Keratinocyte (primary cell): ENCODE data around the gene NECAB3. TPM values are rescaled to one million over a fixed set of nuclear protein-coding genes. Genes with fewer than 3 reads are reported as not detected.

ENCODE experiments used
- DNase-seq: peaks from one replicate; pipeline ENCODE4 v3.0.0-alpha.2; 2011; ENCODE audit warnings: low read depth, missing footprints, low spot score
- FAIRE-seq: peaks from 2 replicates; lab custom pipeline; 2011; peaks lifted over from hg19 to GRCh38; lab: Jason Lieb, UNC
- H2AFZ ChIP-seq: 2 replicates; pipeline ENCODE4 v1.6.0; 2012; ENCODE audit warnings: low read length, control low read depth, inconsistent platforms; ENCODE audit not compliant: control insufficient read depth
- H3K27ac ChIP-seq: 2 replicates; pipeline ENCODE4 v1.5.1; 2011; ENCODE audit warnings: low read length; ENCODE audit not compliant: control insufficient read depth, insufficient read depth
- H3K27me3 ChIP-seq: 3 replicates; pipeline ENCODE4 v1.6.0; 2011; ENCODE audit warnings: low read length; ENCODE audit not compliant: control insufficient read depth, insufficient read depth; ENCODE audit errors: extremely low read depth
- H3K36me3 ChIP-seq, 2 experiments: 2 replicates in 1 of 2; 3 replicates in 1 of 2; pipeline ENCODE4 v1.5.1; 2011; ENCODE audit warnings: low read length in 2 of 2, mild to moderate bottlenecking in 1 of 2; ENCODE audit not compliant: control insufficient read depth in 2 of 2, insufficient read depth in 2 of 2; ENCODE audit errors: extremely low read depth in 1 of 2
- H3K4me1 ChIP-seq: 3 replicates; pipeline ENCODE4 v1.5.1; 2011; ENCODE audit warnings: low read length; ENCODE audit not compliant: control insufficient read depth, insufficient read depth; ENCODE audit errors: extremely low read depth
- H3K4me2 ChIP-seq: 3 replicates; pipeline ENCODE4 v1.6.0; 2011; ENCODE audit warnings: low read depth, low read length; ENCODE audit not compliant: control insufficient read depth, insufficient read depth; ENCODE audit errors: extremely low read depth
- H3K4me3 ChIP-seq, 3 experiments: fragments of 200-600 bp in 1 of 3; sonication (generic) in 1 of 3; 2 replicates in 2 of 3; 3 replicates in 1 of 3; pipeline ENCODE4 v1.5.1; 2011 to 2016; ENCODE audit warnings: low read length in 3 of 3, mild to moderate bottlenecking in 3 of 3, control low read depth in 2 of 3, inconsistent platforms in 1 of 3, low read depth in 1 of 3, mixed read lengths in 1 of 3, mixed run types in 1 of 3, moderate library complexity in 1 of 3; ENCODE audit not compliant: control insufficient read depth in 2 of 3, insufficient read depth in 2 of 3; ENCODE audit errors: extremely low read depth in 1 of 3
- H3K79me2 ChIP-seq: 2 replicates; pipeline ENCODE4 v1.6.0; 2012; ENCODE audit warnings: low read length; ENCODE audit not compliant: control insufficient read depth, insufficient read depth
- H3K9ac ChIP-seq: 3 replicates; pipeline ENCODE4 v1.6.0; 2011; ENCODE audit warnings: low read length; ENCODE audit not compliant: control insufficient read depth, insufficient read depth; ENCODE audit errors: extremely low read depth
- H3K9me1 ChIP-seq: 3 replicates; pipeline ENCODE4 v1.6.0; 2011; ENCODE audit warnings: low read length; ENCODE audit not compliant: control insufficient read depth, insufficient read depth; ENCODE audit errors: extremely low read depth
- H3K9me3 ChIP-seq: 2 replicates; pipeline ENCODE4 v1.5.1; 2012; ENCODE audit warnings: low read depth, low read length; ENCODE audit not compliant: control insufficient read depth
- H4K20me1 ChIP-seq: 3 replicates; pipeline ENCODE4 v1.6.0; 2011; ENCODE audit warnings: low read length; ENCODE audit not compliant: control insufficient read depth, insufficient read depth; ENCODE audit errors: extremely low read depth
- EZH2 ChIP-seq: IDR thresholded peaks from one replicate; pipeline ENCODE4 v1.6.1; 2012; ENCODE audit warnings: inconsistent platforms, mild to moderate bottlenecking, low read length, moderate library complexity
- dilution Hi-C: fragments of 300-500 bp; cut with MboI; formaldehyde crosslinking; loops from one replicate; pipeline ENCODE4 v1.7.0; 2020; ENCODE audit warnings: low sequenced_read_pairs; ENCODE audit not compliant: extremely low pct_ligation_motif_present
- polyA plus RNA-seq, 5 experiments: library from polyadenylated mRNA; depleted of rRNA in 3 of 5; stranded (reverse) in 3 of 5; stranded (forward) in 1 of 5; unstranded in 1 of 5; fragments of >200 nt; gene quantifications; 1 replicate in 1 of 5; 2 replicates in 3 of 5; 3 replicates in 1 of 5; pipeline versions ENCODE4 v1.2.1 to v1.2.3, GENCODE V29; 2011 to 2012; ENCODE audit warnings: missing spikeins in 2 of 5, low read depth in 1 of 5, low replicate concordance in 1 of 5
- TF ChIP-seq, protein P1 (sequence below), 3 experiments: IDR thresholded peaks in 1 of 3; conservative IDR thresholded peaks in 1 of 3; optimal IDR thresholded peaks in 1 of 3; 2 replicates in 2 of 3; 3 replicates in 1 of 3; pipeline versions ENCODE3 to v1.5.1; 2011; ENCODE audit warnings: low read length in 3 of 3, mild to moderate bottlenecking in 3 of 3, moderate library complexity in 2 of 3, control low read depth in 1 of 3, inconsistent platforms in 1 of 3; ENCODE audit not compliant: insufficient read depth in 2 of 3; ENCODE audit errors: extremely low read depth in 1 of 3

Gene NECAB3
- polyA plus RNA-seq, 1 donor (not counting 4 experiments of a cell fraction or from before 2014, with no cell fraction given) = 4.6 TPM

DNA sequence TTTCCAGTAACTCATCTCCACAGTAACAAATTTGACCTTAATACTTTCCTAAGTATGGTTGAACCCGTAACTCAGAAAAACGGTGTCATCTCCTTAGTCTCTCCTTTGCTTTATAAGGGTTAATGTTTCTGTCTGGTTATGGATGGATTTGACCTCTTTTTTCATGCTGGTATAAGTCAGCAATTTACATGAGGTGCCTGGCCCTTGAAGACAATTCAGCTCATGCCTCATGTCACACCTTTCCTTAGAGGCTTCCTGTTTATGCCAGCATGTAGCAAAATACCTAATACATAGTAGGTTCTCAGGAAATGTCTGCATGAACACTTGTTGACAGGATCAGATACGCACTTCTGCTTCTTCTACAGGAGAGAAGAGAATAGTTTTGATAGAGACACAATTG lies 49.8 kb downstream of the NECAB3 start:
- Histone ChIP-seq H2AFZ (no peak overlapping the region), H3K27ac (no peak overlapping the region), H3K36me3 (peaks cover 12 to 18% of the 10 kb centered on the region in 2 experiments), H4K20me1 (no peaks in the 10 kb centered on the region), H3K4me2 (no peak overlapping the region), H3K4me1 (no peaks in the 10 kb centered on the region), H3K4me3 (no peak overlapping the region), H3K9ac (no peak overlapping the region), H3K9me1 (no peaks in the 10 kb centered on the region), H3K9me3 (no peaks in the 10 kb centered on the region), H3K79me2 (no peaks in the 10 kb centered on the region), H3K27me3 (no peaks in the 10 kb centered on the region)
- DNase-seq (no peak), FAIRE-seq (no peak)
- TF ChIP-seq EZH2 = no peak
- TF ChIP-seq, protein P1, sequence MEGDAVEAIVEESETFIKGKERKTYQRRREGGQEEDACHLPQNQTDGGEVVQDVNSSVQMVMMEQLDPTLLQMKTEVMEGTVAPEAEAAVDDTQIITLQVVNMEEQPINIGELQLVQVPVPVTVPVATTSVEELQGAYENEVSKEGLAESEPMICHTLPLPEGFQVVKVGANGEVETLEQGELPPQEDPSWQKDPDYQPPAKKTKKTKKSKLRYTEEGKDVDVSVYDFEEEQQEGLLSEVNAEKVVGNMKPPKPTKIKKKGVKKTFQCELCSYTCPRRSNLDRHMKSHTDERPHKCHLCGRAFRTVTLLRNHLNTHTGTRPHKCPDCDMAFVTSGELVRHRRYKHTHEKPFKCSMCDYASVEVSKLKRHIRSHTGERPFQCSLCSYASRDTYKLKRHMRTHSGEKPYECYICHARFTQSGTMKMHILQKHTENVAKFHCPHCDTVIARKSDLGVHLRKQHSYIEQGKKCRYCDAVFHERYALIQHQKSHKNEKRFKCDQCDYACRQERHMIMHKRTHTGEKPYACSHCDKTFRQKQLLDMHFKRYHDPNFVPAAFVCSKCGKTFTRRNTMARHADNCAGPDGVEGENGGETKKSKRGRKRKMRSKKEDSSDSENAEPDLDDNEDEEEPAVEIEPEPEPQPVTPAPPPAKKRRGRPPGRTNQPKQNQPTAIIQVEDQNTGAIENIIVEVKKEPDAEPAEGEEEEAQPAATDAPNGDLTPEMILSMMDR (optimal IDR thresholded peaks at IDR 0.05 in 1 of 3, IDR thresholded peaks at IDR 0.05 in 1 of 3, conservative IDR thresholded peaks at IDR 0.05 in 1 of 3; ENCODE audit: extremely low read depth in 1 of 3, insufficient read depth in 2 of 3, low read length in 3 of 3) = no peak
- dilution Hi-C loops = no loop called here

DNA sequence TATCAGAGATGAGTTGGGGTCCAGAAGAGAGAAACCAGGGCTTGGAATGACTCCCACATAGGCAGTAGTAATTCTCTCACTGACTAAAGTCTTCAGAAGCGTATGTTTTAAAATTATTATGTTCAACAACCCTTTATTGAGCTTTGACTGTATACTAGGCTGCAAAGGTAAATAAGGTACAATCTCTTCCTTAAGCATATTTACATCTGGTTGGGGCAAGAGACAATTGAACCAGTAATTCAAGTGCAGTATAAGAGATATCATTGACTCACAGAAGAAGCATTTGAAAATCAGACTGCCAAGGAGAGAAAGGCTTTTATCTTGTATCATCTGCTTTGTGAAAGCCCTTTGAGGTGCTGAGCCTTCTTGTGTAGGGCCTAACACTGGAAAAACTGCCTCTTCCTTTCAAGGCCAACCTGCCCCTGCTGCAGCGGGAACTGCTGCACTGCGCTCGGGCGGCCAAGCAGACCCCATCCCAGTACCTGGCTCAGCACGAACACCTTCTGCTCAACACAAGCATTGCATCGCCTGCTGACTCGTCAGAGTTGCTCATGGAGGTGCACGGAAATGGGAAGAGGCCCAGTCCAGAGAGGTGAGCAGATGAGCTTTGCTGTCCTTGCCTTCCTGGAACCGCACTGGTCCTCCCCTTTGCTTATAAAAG lies 51.4 kb downstream of the NECAB3 start:
- H3K36me3 ChIP-seq = peaks cover 9 to 12% of the 10 kb centered on the region in 2 experiments

More for the DNA sequence above, 51.4 kb downstream of the NECAB3 start:
- dilution Hi-C loops = no loop called here
- Histone ChIP-seq H4K20me1 (no peaks in the 10 kb centered on the region), H3K4me1 (no peaks in the 10 kb centered on the region), H3K9ac (no peak overlapping the region), H2AFZ (no peak overlapping the region), H3K9me1 (no peaks in the 10 kb centered on the region), H3K79me2 (no peaks in the 10 kb centered on the region), H3K27ac (no peak overlapping the region), H3K27me3 (no peaks in the 10 kb centered on the region), H3K9me3 (no peaks in the 10 kb centered on the region), H3K4me3 (no peak overlapping the region), H3K4me2 (no peak overlapping the region)
- no peak for TF ChIP-seq EZH2
- TF ChIP-seq, protein P1 (optimal IDR thresholded peaks at IDR 0.05 in 1 of 3, IDR thresholded peaks at IDR 0.05 in 1 of 3, conservative IDR thresholded peaks at IDR 0.05 in 1 of 3; ENCODE audit: extremely low read depth in 1 of 3, insufficient read depth in 2 of 3, low read length in 3 of 3) = no peak
- no peak for FAIRE-seq
- no peak for DNase-seq
